Activated CD4-positive, alpha-beta T cell treated with anti-CD3 and anti-CD28 coated beads for 36 hours (primary cell): ENCODE data around the gene BRSK1. TPM values are rescaled to one million over a fixed set of nuclear protein-coding genes. Genes with fewer than 3 reads are reported as not detected.
A peak's percentile ranks its signal among the peaks of the same experiment; 100 is the strongest.

Experiments used
- ATAC-seq: fragments of 200-7000 bp; cut with Tn5 transposase; one replicate; pipeline ENCODE4 v1.10.0; 2021; ENCODE audit warnings: mild to moderate bottlenecking, moderate library complexity
- CTCF ChIA-PET: fragments of 350-600 bp; sonication (Branson Sonifier 250); formaldehyde crosslinking; loops from one replicate; lab custom pipeline; 2021; ENCODE audit warnings: antibody characterized with exemption; lab: Charles Lee
- POLR2A ChIA-PET: fragments of 350-600 bp; sonication (Branson Sonifier 250); formaldehyde crosslinking; loops from one replicate; lab custom pipeline; 2021; ENCODE audit warnings: antibody characterized with exemption, inconsistent platforms; lab: Charles Lee
- DNase-seq: peaks from one replicate; pipeline ENCODE4 v3.0.0-alpha.2; 2020
- H3K27ac Mint-ChIP-seq: one replicate; pipeline ENCODE4 v1.8.0; 2021; ENCODE audit warnings: mixed read lengths
- H3K27me3 Mint-ChIP-seq: one replicate; pipeline ENCODE4 v1.8.0; 2021; ENCODE audit warnings: mixed read lengths
- H3K36me3 Mint-ChIP-seq: one replicate; pipeline ENCODE4 v1.8.0; 2021; ENCODE audit warnings: low read depth, mixed read lengths
- H3K4me1 Mint-ChIP-seq: one replicate; pipeline ENCODE4 v1.8.0; 2021; ENCODE audit warnings: mixed read lengths
- H3K4me3 Mint-ChIP-seq: one replicate; pipeline ENCODE4 v1.8.0; 2021; ENCODE audit warnings: mild to moderate bottlenecking, moderate library complexity, mixed read lengths
- H3K9me3 Mint-ChIP-seq: one replicate; pipeline ENCODE4 v1.8.0; 2021; ENCODE audit warnings: low read depth, mixed read lengths
- intact Hi-C, 2 experiments: fragments of 100-400 bp; cut with DNase I in 1 of 2; cut with micrococcal nuclease in 1 of 2; formaldehyde crosslinking; loops; one replicate each; pipeline versions ENCODE4 v1.14.2 to v1.15.1; 2022 to 2024; cut with DNase I, micrococcal nuclease
- total RNA-seq, 2 experiments: library from RNA; stranded (reverse); gene quantifications; one replicate each; pipeline ENCODE4 v1.2.3, GENCODE V29; 2021

The BRSK1 gene
- total RNA-seq, 2 experiments from 2014 or later = 4.1 to 4.5 TPM

DNA sequence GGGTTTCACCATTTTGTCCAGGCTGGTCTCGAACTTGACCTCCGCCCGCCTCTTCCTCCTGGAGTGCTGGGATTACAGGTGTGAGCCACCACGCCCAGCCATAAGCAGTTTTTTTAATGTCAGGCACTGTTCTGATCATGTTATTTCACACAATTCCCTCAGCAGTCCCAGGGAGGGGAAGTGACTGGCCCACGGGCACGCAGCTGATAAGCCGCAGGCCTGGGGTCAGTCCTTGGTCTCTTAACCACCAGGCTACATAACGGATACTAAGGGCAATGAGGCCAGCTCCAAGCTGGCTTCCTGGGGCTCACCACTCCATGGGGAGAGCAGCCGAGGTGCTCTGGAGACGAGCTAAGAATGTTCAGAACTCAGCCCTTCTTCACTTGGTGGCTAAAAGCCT is 13.5 kb downstream of the BRSK1 start:
- Mint-ChIP-seq H3K4me1 (peaks cover 6% of the 10 kb centered on the region), H3K27ac (no peak overlapping the region), H3K36me3 (no peaks in the 10 kb centered on the region), H3K27me3 (no peaks in the 10 kb centered on the region), H3K9me3 (no peaks in the 10 kb centered on the region), H3K4me3 (no peak overlapping the region)
- CTCF ChIA-PET = no interaction called here
- POLR2A ChIA-PET = no interaction called here
- intact Hi-C loops = no loop called here
- ATAC-seq = no peak
- DNase-seq = no peak

- ATAC-seq (no peak), DNase-seq (no peak)
- CTCF ChIA-PET = no interaction called here
- H3K4me1 Mint-ChIP-seq = peaks cover 6% of the 10 kb centered on the region
- POLR2A ChIA-PET = no interaction called here
- no peaks in the 10 kb centered on the region for H3K36me3 Mint-ChIP-seq
- no peak overlapping the region for H3K4me3 Mint-ChIP-seq
- no peaks in the 10 kb centered on the region for H3K9me3 Mint-ChIP-seq
- intact Hi-C loops = loop anchor here in 1 of 2 experiments (5.0 kb wide), 2 partner anchors 37 to 87 kb away; partner anchors contain the start of genes KMT5C and RPL28
- H3K27ac Mint-ChIP-seq = no peak overlapping the region
- H3K27me3 Mint-ChIP-seq = no peaks in the 10 kb centered on the region
Measured at GRCh38 chr19:55299991-55300390, 16.2 kb downstream of the BRSK1 start.

DNA sequence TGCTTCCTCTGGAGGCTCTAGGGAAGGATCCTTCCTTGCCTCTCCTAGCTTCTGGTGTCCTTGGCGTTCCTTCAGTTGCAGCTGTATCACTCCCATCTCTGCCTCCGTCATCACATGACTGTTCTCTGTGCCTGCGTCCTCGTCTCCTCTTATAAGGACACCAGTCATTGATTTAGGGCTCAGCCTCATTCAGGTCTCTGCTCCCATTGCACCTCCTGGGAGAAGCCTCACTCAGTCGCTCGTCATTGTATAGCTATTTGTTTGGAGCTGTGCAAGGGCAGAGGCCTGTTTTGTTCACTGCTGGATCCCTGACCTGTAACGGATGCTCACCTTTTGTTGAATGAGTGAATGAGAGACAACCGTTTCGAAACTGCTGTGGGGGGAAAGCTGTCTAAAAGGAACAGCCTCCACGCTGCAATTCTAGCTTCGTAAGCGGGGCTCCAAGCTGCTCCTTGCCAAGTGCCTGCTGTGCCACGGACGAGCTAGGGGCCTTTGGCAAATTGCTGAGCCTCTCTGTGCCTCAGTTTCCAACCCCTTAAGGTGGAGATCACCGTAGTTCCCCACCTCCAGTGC is 17.2 kb downstream of the BRSK1 start:
- Mint-ChIP-seq H3K4me1 (peaks cover 6% of the 10 kb centered on the region), H3K27me3 (no peaks in the 10 kb centered on the region), H3K27ac (peak overlapping the region; percentile 42), H3K4me3 (peak overlapping the region; percentile 81), H3K9me3 (no peaks in the 10 kb centered on the region), H3K36me3 (no peaks in the 10 kb centered on the region)
- POLR2A ChIA-PET = interaction anchor here (0.8 kb wide), 1 partner anchor 38 kb away, joined by 3 read pairs; no protein-coding TSS in a partner anchor
- CTCF ChIA-PET = interaction anchor here (0.6 to 3.1 kb wide), 17 partner anchors 8 to 1549 kb away, joined by 3 to 13 read pairs (median 3); no protein-coding TSS in a partner anchor
- no peak for ATAC-seq
- intact Hi-C loops = loop anchor here (1.0 to 5.0 kb wide), 6 partner anchors 21 to 86 kb away; partner anchors contain the start of genes KMT5C (in 2 of the 2), RPL28 (in 2 of the 2), HSPBP1 (in 1 of the 2) and PPP6R1 (in 1 of the 2)
- DNase-seq = no peak

DNA sequence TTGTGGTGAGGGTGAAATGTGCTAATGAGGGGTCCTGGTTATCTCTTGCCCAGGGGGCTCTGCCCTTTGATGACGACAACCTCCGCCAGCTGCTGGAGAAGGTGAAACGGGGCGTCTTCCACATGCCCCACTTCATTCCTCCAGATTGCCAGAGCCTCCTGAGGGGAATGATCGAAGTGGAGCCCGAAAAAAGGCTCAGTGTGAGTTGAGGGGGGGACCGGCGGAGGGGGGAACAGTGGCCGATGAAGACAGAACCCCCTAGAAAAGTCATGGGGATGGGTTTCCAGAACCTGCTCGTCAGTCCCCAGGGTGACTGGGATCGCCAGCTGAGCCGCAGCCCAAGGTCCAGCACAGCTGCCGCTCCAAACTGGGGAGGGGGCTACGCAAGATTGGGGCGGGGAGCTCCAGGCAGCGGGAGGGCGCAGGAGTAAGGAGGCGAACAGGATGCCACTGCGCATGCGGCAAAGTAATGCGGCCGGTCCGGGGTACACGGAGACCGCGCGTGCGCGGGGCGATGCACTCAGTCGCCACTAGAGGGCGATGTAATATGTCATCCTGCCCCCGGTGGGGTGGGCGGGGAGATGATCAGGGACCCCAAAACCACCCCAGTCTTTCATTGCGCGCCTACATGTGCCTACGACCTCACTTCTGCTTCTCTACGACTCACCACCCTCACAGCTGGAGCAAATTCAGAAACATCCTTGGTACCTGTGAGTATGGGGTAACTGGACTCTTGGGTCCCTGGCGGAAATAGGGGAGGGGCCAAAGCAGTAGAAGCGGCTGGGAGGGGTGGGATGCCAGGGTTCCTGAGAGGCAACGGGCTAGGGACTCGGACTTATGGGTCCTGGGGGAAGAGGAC is 17.9 kb downstream of the BRSK1 start:
- DNase-seq (peak; percentile 97), ATAC-seq (peak; percentile 90)
- intact Hi-C loops = loop anchor here (1.0 to 5.0 kb wide), 7 partner anchors 21 to 117 kb away; partner anchors contain the start of genes KMT5C (in 2 of the 2), RPL28 (in 2 of the 2), HSPBP1 (in 1 of the 2) and PPP6R1 (in 1 of the 2)
- CTCF ChIA-PET = interaction anchor here (0.6 to 3.1 kb wide), 21 partner anchors 9 to 202 kb away, joined by 3 to 13 read pairs (median 3); partner anchors contain the start of gene PPP6R1
- H3K4me3 Mint-ChIP-seq = peak overlapping the region; percentile 81
- H3K9me3 Mint-ChIP-seq = no peaks in the 10 kb centered on the region
- peak overlapping the region; percentile 90 for H3K27ac Mint-ChIP-seq
- H3K4me1 Mint-ChIP-seq = peaks cover 6% of the 10 kb centered on the region
- POLR2A ChIA-PET = interaction anchor here (0.8 kb wide), 1 partner anchor 37 kb away, joined by 3 read pairs; no protein-coding TSS in a partner anchor
- no peaks in the 10 kb centered on the region for H3K36me3 Mint-ChIP-seq
- no peaks in the 10 kb centered on the region for H3K27me3 Mint-ChIP-seq

GRCh38 chr19:55302318-55302703 is 18.5 kb downstream of the BRSK1 start:
- H3K27me3 Mint-ChIP-seq = no peaks in the 10 kb centered on the region
- no peak for ATAC-seq
- POLR2A ChIA-PET = no interaction called here
- H3K9me3 Mint-ChIP-seq = no peaks in the 10 kb centered on the region
- H3K4me1 Mint-ChIP-seq = peaks cover 6% of the 10 kb centered on the region
- peak overlapping the region; percentile 81 for H3K4me3 Mint-ChIP-seq
- H3K27ac Mint-ChIP-seq = peak overlapping the region; percentile 90
- no peaks in the 10 kb centered on the region for H3K36me3 Mint-ChIP-seq
- DNase-seq = no peak
- intact Hi-C loops = loop anchor here (1.0 to 5.0 kb wide), 3 partner anchors 35 to 116 kb away; partner anchors contain the start of genes KMT5C (in 1 of the 2) and RPL28 (in 1 of the 2)
- CTCF ChIA-PET = interaction anchor here (0.6 to 3.1 kb wide), 7 partner anchors 14 to 201 kb away, joined by 3 to 13 read pairs (median 3); partner anchors contain the start of gene PPP6R1

GRCh38 chr19:55303477-55303876 is 19.7 kb downstream of the BRSK1 start:
- no peak for DNase-seq
- H3K27ac Mint-ChIP-seq = no peak overlapping the region
- H3K27me3 Mint-ChIP-seq = no peaks in the 10 kb centered on the region
- no peak for ATAC-seq
- ChIA-PET CTCF (interaction anchor here (0.6 to 3.1 kb wide), 3 partner anchors 11 to 115 kb away, joined by 3 to 13 read pairs (median 3); partner anchors contain the start of gene KMT5C), POLR2A (interaction anchor here (0.7 kb wide), 1 partner anchor 218 kb away, joined by 3 read pairs; no protein-coding TSS in a partner anchor)
- H3K36me3 Mint-ChIP-seq = no peaks in the 10 kb centered on the region
- H3K9me3 Mint-ChIP-seq = no peaks in the 10 kb centered on the region
- no peak overlapping the region for H3K4me3 Mint-ChIP-seq
- H3K4me1 Mint-ChIP-seq = peaks cover 6% of the 10 kb centered on the region
- intact Hi-C loops = loop anchor here in 1 of 2 experiments (5.0 kb wide), 2 partner anchors 34 to 84 kb away; partner anchors contain the start of genes KMT5C and RPL28

GRCh38 chr19:55304279-55304978 is 20.6 kb downstream of the BRSK1 start:
- POLR2A ChIA-PET = no interaction called here
- DNase-seq (peak; percentile 75), ATAC-seq (peak; percentile 53)
- Mint-ChIP-seq H3K36me3 (no peaks in the 10 kb centered on the region), H3K4me1 (peaks cover 6% of the 10 kb centered on the region), H3K27me3 (no peaks in the 10 kb centered on the region), H3K4me3 (no peak overlapping the region), H3K27ac (no peak overlapping the region), H3K9me3 (no peaks in the 10 kb centered on the region)
- intact Hi-C loops = loop anchor here in 1 of 2 experiments (5.0 kb wide), 2 partner anchors 33 to 83 kb away; partner anchors contain the start of genes KMT5C and RPL28
- CTCF ChIA-PET = no interaction called here

GRCh38 chr19:55304980-55305379 is 21.2 kb downstream of the BRSK1 start:
- ChIA-PET POLR2A (no interaction called here), CTCF (no interaction called here)
- H3K4me1 Mint-ChIP-seq = peaks cover 6% of the 10 kb centered on the region
- H3K27ac Mint-ChIP-seq = no peak overlapping the region
- DNase-seq (no peak), ATAC-seq (no peak)
- intact Hi-C loops = loop anchor here in 1 of 2 experiments (5.0 kb wide), 2 partner anchors 32 to 82 kb away; partner anchors contain the start of genes KMT5C and RPL28
- no peaks in the 10 kb centered on the region for H3K9me3 Mint-ChIP-seq
- no peaks in the 10 kb centered on the region for H3K27me3 Mint-ChIP-seq
- no peak overlapping the region for H3K4me3 Mint-ChIP-seq
- H3K36me3 Mint-ChIP-seq = no peaks in the 10 kb centered on the region

- DNase-seq = peak; percentile 75
- ChIA-PET POLR2A (no interaction called here), CTCF (interaction anchor here (0.5 kb wide), 1 partner anchor 14 kb away, joined by 3 read pairs; no protein-coding TSS in a partner anchor)
- no peaks in the 10 kb centered on the region for H3K36me3 Mint-ChIP-seq
- no peak overlapping the region for H3K27ac Mint-ChIP-seq
- ATAC-seq = peak; percentile 71
- intact Hi-C loops = no loop called here
- H3K27me3 Mint-ChIP-seq = no peaks in the 10 kb centered on the region
- H3K9me3 Mint-ChIP-seq = no peaks in the 10 kb centered on the region
- H3K4me1 Mint-ChIP-seq = peaks cover 6% of the 10 kb centered on the region
- no peak overlapping the region for H3K4me3 Mint-ChIP-seq
Measured at GRCh38 chr19:55305491-55305890, 21.7 kb downstream of the BRSK1 start.

GRCh38 chr19:55305983-55306562 is 22.3 kb downstream of the BRSK1 start:
- H3K4me3 Mint-ChIP-seq = no peak overlapping the region
- CTCF ChIA-PET = interaction anchor here (0.5 to 0.7 kb wide), 2 partner anchors 15 to 70 kb away, joined by 3 read pairs; partner anchors contain the start of gene TMEM190
- DNase-seq (no peak), ATAC-seq (no peak)
- POLR2A ChIA-PET = no interaction called here
- no peaks in the 10 kb centered on the region for H3K36me3 Mint-ChIP-seq
- H3K9me3 Mint-ChIP-seq = no peaks in the 10 kb centered on the region
- H3K27ac Mint-ChIP-seq = no peak overlapping the region
- peaks cover 6% of the 10 kb centered on the region for H3K4me1 Mint-ChIP-seq
- H3K27me3 Mint-ChIP-seq = no peaks in the 10 kb centered on the region
- intact Hi-C loops = no loop called here
